Choroid plexus epithelial cell (primary cell): Measurements from ENCODE around the gene CMIP.

Source experiments
- DNase-seq: peaks from one replicate; pipeline ENCODE4 v3.0.0-alpha.2; 2010; ENCODE audit warnings: low read depth
- H3K4me3 ChIP-seq: 2 replicates; pipeline ENCODE4 v1.5.1; 2011; ENCODE audit warnings: low read depth, mild to moderate bottlenecking, control low read depth, low read length, moderate library complexity
- TF ChIP-seq, protein P1 (sequence below): conservative IDR thresholded peaks from 2 replicates; pipeline ENCODE4 v1.5.1; 2011; ENCODE audit warnings: low read depth, mild to moderate bottlenecking, control low read depth, inconsistent platforms, low read length, moderate library complexity

CMIP gene

DNA sequence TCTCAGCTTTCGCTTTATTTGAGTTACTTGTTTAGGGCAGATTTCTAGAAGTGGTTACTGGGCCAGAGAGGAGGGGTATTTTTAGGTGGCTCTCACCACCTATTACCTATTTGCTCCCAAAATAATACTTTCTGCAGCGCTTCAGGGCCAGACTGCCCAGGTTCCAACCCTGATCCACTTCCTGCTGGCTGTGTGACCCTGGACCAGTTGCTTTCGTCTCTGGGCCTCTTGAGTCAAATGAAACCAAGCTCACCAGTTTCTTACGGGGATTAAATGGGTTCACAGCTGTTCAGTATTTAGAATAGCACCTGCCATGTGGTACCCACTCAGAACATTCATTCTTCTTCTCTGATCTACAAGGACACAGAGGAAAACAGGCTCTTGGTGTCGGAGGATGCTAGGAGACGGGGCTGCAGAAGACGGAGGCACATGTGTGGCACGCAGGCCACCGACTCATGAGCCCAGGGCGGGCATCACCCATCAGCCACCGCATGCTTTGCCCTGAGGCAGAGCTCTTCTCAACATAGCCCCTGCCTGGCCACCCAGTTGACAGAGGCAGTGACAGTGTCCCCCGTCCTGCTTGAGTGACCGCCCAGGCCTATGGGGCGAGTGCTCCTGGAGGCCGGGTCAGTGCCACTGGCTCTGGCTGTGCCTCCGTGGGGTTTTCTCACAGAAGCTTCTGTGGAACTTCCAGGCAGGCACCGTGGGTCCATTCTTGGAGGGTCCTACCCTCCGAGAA, 185.5 kb downstream of the CMIP start:
- H3K4me3 ChIP-seq: no peak overlapping the region
- TF ChIP-seq, protein P1, sequence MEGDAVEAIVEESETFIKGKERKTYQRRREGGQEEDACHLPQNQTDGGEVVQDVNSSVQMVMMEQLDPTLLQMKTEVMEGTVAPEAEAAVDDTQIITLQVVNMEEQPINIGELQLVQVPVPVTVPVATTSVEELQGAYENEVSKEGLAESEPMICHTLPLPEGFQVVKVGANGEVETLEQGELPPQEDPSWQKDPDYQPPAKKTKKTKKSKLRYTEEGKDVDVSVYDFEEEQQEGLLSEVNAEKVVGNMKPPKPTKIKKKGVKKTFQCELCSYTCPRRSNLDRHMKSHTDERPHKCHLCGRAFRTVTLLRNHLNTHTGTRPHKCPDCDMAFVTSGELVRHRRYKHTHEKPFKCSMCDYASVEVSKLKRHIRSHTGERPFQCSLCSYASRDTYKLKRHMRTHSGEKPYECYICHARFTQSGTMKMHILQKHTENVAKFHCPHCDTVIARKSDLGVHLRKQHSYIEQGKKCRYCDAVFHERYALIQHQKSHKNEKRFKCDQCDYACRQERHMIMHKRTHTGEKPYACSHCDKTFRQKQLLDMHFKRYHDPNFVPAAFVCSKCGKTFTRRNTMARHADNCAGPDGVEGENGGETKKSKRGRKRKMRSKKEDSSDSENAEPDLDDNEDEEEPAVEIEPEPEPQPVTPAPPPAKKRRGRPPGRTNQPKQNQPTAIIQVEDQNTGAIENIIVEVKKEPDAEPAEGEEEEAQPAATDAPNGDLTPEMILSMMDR: no peak
- no peak for DNase-seq

DNA sequence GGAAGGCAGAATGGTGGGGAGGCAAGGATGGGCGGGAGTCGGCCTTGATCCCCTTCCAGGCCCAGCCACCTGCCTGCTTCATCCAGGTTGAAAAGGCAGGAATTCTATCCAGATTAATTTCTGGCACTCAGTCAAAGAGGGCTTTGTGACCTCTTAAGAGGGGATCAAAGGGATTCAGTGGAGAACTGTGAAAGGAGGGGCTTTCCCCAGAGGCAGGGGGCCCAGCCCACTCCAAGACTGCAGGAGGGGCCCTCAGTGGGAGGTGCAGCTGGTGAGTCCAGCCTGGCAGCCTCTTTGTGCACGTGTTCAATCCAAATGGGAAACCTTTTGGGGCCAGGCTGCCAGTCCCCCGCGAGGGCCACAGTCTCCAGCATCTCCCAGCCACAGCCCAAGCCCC, 186.0 kb downstream of the CMIP start:
- TF ChIP-seq, protein P1: no peak
- H3K4me3 ChIP-seq: no peak overlapping the region
- DNase-seq: no peak

DNA sequence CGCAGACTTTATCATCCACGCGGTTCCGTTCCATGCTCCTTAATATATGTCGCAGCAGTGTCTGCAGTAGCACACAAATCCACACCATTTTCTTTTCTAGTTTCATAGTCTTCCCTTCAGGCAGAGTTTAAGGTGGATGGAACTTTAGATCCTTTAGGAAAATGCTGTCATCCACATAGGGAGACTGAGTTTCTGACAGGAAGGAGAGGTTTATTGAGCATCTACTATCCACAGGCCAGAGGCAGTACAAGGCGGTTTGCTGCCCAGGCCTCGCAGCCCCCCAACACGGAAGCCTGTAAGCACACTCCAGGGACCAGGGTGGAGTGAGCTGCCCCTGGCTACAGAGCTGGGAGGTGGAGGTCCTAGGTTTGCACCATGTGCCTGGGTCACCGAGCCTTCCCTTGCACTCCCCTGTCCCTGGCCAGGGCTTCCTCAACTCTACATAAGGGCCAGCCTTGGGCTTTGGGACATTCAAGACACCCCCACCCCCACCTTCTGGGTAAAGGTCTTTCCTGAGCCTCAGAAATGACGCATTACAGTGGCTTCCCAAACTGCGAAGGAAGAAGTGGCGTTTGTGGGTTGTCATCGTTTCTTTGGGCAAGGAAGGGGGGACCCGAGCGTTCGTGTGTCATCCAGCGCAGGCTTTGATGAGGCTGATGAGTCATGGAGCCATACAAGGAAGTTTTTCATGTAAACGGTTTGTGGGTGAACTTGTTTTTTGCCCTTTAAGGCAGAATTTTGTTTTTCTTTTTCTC, 188.0 kb downstream of the CMIP start:
- no peak overlapping the region for H3K4me3 ChIP-seq
- TF ChIP-seq, protein P1: no peak
- DNase-seq: peak; percentile 82

DNA sequence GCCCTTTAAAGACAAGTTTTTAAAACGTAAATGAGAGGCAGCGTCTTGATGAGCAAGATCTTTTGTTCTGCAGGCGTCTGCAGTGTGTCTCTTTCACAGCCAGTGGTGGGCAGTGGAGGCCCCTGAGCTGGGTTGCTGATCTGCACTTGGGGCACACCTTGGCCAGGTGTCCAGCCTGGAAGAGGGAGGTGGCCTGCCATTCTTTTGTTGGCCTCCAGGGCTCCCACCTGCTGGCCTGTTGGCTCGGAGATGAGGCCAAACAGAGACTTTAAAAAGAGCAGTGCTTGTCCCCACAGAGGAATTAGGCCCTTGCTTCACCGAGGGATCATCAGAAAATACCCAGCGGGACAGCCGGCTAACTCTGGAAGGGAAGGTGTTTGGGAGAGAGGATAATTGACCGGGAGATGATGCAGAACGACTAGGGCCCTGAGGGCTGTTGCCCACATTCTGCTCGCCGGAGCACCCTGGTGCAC, 188.6 kb downstream of the CMIP start:
- TF ChIP-seq, protein P1: peak; percentile 35
- no peak overlapping the region for H3K4me3 ChIP-seq
- no peak for DNase-seq

DNA sequence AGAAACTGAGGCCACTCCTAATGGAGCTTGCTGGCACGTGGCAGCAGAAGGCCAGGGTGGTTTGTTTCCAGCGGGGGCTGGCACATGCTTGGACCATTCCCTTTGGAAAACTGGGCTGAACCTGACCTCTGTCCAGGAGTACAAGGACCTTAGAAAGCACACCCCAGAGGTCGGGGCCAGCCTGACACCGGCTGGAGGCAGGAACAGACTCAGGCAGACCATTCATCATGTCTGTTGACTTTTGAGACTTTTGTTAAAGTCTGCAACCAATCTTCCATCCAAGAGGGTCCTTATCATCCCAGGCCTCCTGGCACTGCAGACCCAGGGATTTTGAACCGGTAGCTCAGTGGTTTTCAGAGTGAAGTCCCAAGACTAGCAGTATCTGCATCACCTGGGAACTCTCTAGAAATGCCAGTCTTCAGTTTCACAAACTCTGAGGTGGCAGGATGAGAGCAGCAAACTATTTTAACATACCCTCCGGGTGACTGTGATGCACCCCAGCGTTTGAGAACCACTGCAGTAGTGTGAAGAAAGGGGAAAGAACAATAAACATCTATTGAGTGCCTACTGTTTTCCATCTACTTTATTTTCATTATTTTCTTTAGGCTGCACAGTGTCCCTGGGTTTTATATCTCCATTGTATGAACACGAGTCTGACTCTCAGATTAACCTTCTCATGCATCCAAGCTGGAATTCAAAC, 189.2 kb downstream of the CMIP start:
- H3K4me3 ChIP-seq: no peak overlapping the region
- TF ChIP-seq, protein P1: no peak
- DNase-seq: no peak

DNA sequence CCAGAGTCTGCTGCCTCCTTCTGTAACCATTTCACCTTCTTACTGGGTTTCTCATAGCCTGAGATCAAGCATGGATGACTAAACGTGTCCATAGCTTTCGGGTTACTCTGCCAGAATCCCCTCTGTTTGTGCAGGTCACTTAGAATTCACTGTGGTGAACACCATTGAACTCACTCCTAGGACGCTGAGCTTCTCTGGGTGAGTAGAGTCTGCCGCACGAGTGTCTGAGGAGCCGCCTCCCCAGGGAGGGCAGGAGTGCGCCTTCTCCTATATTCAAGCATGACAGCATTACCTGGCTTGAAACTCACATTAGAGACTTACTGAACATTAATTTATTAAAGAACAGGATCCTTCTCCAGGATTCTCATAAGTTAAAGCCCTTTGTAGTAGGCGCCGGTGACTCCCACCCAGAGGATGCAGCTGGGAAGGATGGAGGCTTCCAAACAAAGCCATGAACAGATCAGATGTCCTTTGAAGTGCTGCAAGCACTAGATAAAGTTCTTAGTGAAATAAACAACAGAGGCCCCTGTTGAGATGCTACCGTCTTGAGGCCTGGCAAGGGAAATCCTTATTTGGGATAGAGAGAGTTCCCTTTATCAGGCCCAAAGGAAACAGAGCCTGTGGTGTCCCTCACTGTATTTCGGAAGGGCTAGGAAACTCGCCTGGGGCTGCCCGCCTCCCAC, 189.9 kb downstream of the CMIP start:
- peak; percentile 88 for DNase-seq
- H3K4me3 ChIP-seq: no peak overlapping the region
- TF ChIP-seq, protein P1: no peak
